HepG2 (cell line): ENCODE data around the gene NRL. TPM values are rescaled to one million over a fixed set of nuclear protein-coding genes. Genes with fewer than 3 reads are reported as not detected.
A peak's percentile ranks its signal among the peaks of the same experiment; 100 is the strongest.

Experiments used
- BRD4 ChIP-seq: sonication (generic); formaldehyde crosslinking; IDR thresholded peaks from 2 replicates; pipeline ENCODE4 v1.4.0; 2020; ENCODE audit warnings: missing genetic modification reagents
- CEBPZ ChIP-seq: IDR thresholded peaks from 2 replicates; pipeline ENCODE4 v1.6.1; 2012; ENCODE audit warnings: low read length, improper control_type of control experiment
- FOSL1 ChIP-seq: sonication (generic); formaldehyde crosslinking; IDR thresholded peaks from 2 replicates; pipeline ENCODE4 v1.9.0; 2021; ENCODE audit warnings: missing genetic modification reagents, borderline replicate concordance
- FOXP1 ChIP-seq, 2 experiments: fragments of 450-650 bp in 1 of 2; IDR thresholded peaks; 2 replicates each; pipeline ENCODE4 v1.6.1; 2017 to 2018; ENCODE audit warnings: antibody characterized with exemption in 1 of 2
- FUBP1 ChIP-seq: sonication (generic); formaldehyde crosslinking; IDR thresholded peaks from 2 replicates; pipeline ENCODE4 v1.5.1; 2020; ENCODE audit warnings: missing genetic modification reagents, mild to moderate bottlenecking, borderline replicate concordance
- HOMEZ ChIP-seq: IDR thresholded peaks from 2 replicates; pipeline ENCODE4 v1.6.1; 2016; ENCODE audit warnings: low read depth
- KDM2A ChIP-seq: sonication (generic); formaldehyde crosslinking; IDR thresholded peaks from 2 replicates; pipeline ENCODE4 v1.4.0; 2020; ENCODE audit warnings: low read depth, missing genetic modification reagents, borderline replicate concordance
- KLF13 ChIP-seq: sonication (generic); formaldehyde crosslinking; IDR thresholded peaks from 2 replicates; pipeline ENCODE4 v1.4.0; 2020; ENCODE audit warnings: mild to moderate bottlenecking, missing genetic modification reagents
- MBD4 ChIP-seq: IDR thresholded peaks from 2 replicates; pipeline ENCODE4 v1.6.1; 2012; ENCODE audit warnings: low read length, inconsistent platforms, borderline replicate concordance
- POLR2AphosphoS2 ChIP-seq: IDR thresholded peaks from 2 replicates; pipeline ENCODE4 v1.6.1; 2011; ENCODE audit warnings: low read depth, low read length, improper control_type of control experiment
- RBM22 ChIP-seq: fragments of 200-400 bp; formaldehyde crosslinking; optimal IDR thresholded peaks from 2 replicates; pipeline ENCODE3; 2017; ENCODE audit warnings: mild to moderate bottlenecking, low read length, moderate library complexity
- SETDB1 ChIP-seq: sonication (generic); formaldehyde crosslinking; IDR thresholded peaks from 2 replicates; pipeline ENCODE4 v1.5.1; 2020; ENCODE audit warnings: missing genetic modification reagents, mild to moderate bottlenecking, borderline replicate concordance
- SMARCE1 ChIP-seq: fragments of 450-650 bp; IDR thresholded peaks from 2 replicates; pipeline ENCODE4 v1.6.1; 2017; ENCODE audit warnings: borderline replicate concordance
- ZBED4 ChIP-seq: sonication (generic); formaldehyde crosslinking; IDR thresholded peaks from 2 replicates; pipeline ENCODE4 v1.4.0; 2020; ENCODE audit warnings: missing genetic modification reagents, borderline replicate concordance
- ZFP41 ChIP-seq: sonication (generic); formaldehyde crosslinking; IDR thresholded peaks from 2 replicates; pipeline ENCODE4 v1.4.0; 2020; ENCODE audit warnings: mild to moderate bottlenecking, missing genetic modification reagents, borderline replicate concordance
- ZNF180 ChIP-seq: sonication (generic); formaldehyde crosslinking; IDR thresholded peaks from 2 replicates; pipeline ENCODE4 v1.4.0; 2020; ENCODE audit warnings: low read depth, missing genetic modification reagents, borderline replicate concordance
- ZSCAN20 ChIP-seq: sonication (generic); formaldehyde crosslinking; IDR thresholded peaks from 2 replicates; pipeline ENCODE4 v1.4.0; 2020; ENCODE audit warnings: missing genetic modification reagents, mild to moderate bottlenecking, borderline replicate concordance
- ZSCAN25 ChIP-seq: sonication (generic); formaldehyde crosslinking; IDR thresholded peaks from 2 replicates; pipeline ENCODE4 v1.8.0; 2022; ENCODE audit warnings: mild to moderate bottlenecking, missing genetic modification reagents
- polyA plus RNA-seq, 8 experiments: library from polyadenylated mRNA; depleted of rRNA in 3 of 8; stranded (reverse) in 7 of 8; unstranded in 1 of 8; fragments of >200 nt; fragmentation: Illumina TruSeq in 4 of 8; extraction: Trizol in 4 of 8; gene quantifications; 2 replicates each; pipeline versions ENCODE4 v1.2.1 to v1.2.3, GENCODE V29; 2011 to 2016; ENCODE audit warnings: low read depth in 4 of 8, missing spikeins in 1 of 8, mixed read lengths in 1 of 8; ENCODE audit not compliant: insufficient read depth in 1 of 8
- total RNA-seq, 5 experiments: library from RNA; depleted of rRNA; stranded (reverse); fragments of >200 nt; fragmentation: Illumina TruSeq; extraction: Trizol; gene quantifications; 2 replicates each; pipeline ENCODE4 v1.2.3, GENCODE V29; 2016; ENCODE audit warnings: low read depth in 1 of 5

NRL gene
- total and polyA plus RNA-seq, 2 of the 13 experiments (the other 11 are each of a cell fraction or from before 2014, with no cell fraction given) = 2.5 to 4.7 TPM

GRCh38 chr14:24141097-24141880 lies 26.5 kb upstream of the NRL start, which contains the start of gene EMC9 (continued):
- no peak for TF ChIP-seq SETDB1 (CRISPR knock-in tag)
- no peak; the same call in 1 of the 2 replicates for TF ChIP-seq ZFP41
- TF ChIP-seq RBM22 = peak; percentile 2
- TF ChIP-seq KDM2A (CRISPR knock-in tag) = peak; percentile 96
- 0 out of 2 replicates have a peak, but pooled peaks have one; percentile 3 for TF ChIP-seq POLR2AphosphoS2
- no peak for TF ChIP-seq MBD4
- TF ChIP-seq ZSCAN20 = peak; percentile 87
- TF ChIP-seq CEBPZ = peak; percentile 79
- TF ChIP-seq SMARCE1 = no peak
- TF ChIP-seq ZNF180 (CRISPR knock-in tag) = no peak
- TF ChIP-seq BRD4 (CRISPR knock-in tag) = peak; percentile 96
- TF ChIP-seq ZBED4 (CRISPR knock-in tag) = peak; percentile 99
- no peak for TF ChIP-seq FOSL1 (CRISPR knock-in tag)
- peak; percentile 94 for TF ChIP-seq KLF13
- peak; percentile 81; the same call in 1 of the 2 replicates for TF ChIP-seq ZSCAN25
- peak; percentile 97 for TF ChIP-seq HOMEZ (CRISPR knock-in tag)
- no peak for TF ChIP-seq FOXP1 (IDR thresholded peaks at IDR 0.05)
- TF ChIP-seq FOXP1 (CRISPR knock-in tag; IDR thresholded peaks at IDR 0.05) = 0 out of 2 replicates have a peak, but pooled peaks have one; percentile 47
- 0 out of 2 replicates have a peak, but pooled peaks have one; percentile 64 for TF ChIP-seq FUBP1 (CRISPR knock-in tag)
